Natural killer cell (primary cell): ENCODE data around the gene PLXNA2. TPM values are rescaled to one million over a fixed set of nuclear protein-coding genes. Genes with fewer than 3 reads are reported as not detected.

Source experiments
- ATAC-seq, 3 donors: fragments of 150-1000 bp in 2 of 3; fragments of 200-7000 bp in 1 of 3; cut with Tn5 transposase; 1 replicate in 1 of 3; 2 replicates in 2 of 3; pipeline ENCODE4 v1.10.0; 2021; ENCODE audit warnings: mild to moderate bottlenecking in 2 of 3, moderate library complexity in 2 of 3
- DNase-seq, 2 donors: peaks; one replicate each; pipeline versions ENCODE4 v3.0.0 to v3.0.0-alpha.2; 2013 to 2021; ENCODE audit warnings: mixed read lengths in 1 of 2
- H3K27ac ChIP-seq: one replicate; pipeline ENCODE4 v1.5.1; 2013; ENCODE audit warnings: mild to moderate bottlenecking, low read length
- H3K27me3 ChIP-seq: one replicate; pipeline ENCODE4 v1.6.1; 2013; ENCODE audit warnings: low read length; ENCODE audit not compliant: control insufficient read depth, insufficient read depth
- H3K36me3 ChIP-seq: one replicate; pipeline ENCODE4 v1.6.1; 2013; ENCODE audit warnings: low read length; ENCODE audit not compliant: control insufficient read depth, insufficient read depth
- H3K4me1 ChIP-seq: one replicate; pipeline ENCODE4 v1.6.1; 2013; ENCODE audit warnings: low read length; ENCODE audit not compliant: control insufficient read depth, insufficient read depth
- H3K4me3 ChIP-seq: one replicate; pipeline ENCODE4 v1.5.1; 2013; ENCODE audit warnings: low read length
- H3K9me3 ChIP-seq: one replicate; pipeline ENCODE4 v1.6.1; 2013; ENCODE audit warnings: low read length; ENCODE audit not compliant: control insufficient read depth, insufficient read depth
- H3K27ac Mint-ChIP-seq, 2 donors: one replicate each; pipeline ENCODE4 v1.8.0; 2022; ENCODE audit warnings: mild to moderate bottlenecking in 2 of 2, mixed read lengths in 2 of 2, moderate library complexity in 1 of 2
- H3K27me3 Mint-ChIP-seq, 2 donors: one replicate each; pipeline ENCODE4 v1.8.0; 2022; ENCODE audit warnings: low read depth in 2 of 2, mixed read lengths in 2 of 2
- H3K36me3 Mint-ChIP-seq: one replicate; pipeline ENCODE4 v1.8.0; 2022; ENCODE audit warnings: mixed read lengths
- H3K4me1 Mint-ChIP-seq, 2 donors: one replicate each; pipeline ENCODE4 v1.8.0; 2022; ENCODE audit warnings: mixed read lengths in 2 of 2
- H3K4me3 Mint-ChIP-seq: one replicate; pipeline ENCODE4 v1.8.0; 2022; ENCODE audit warnings: mild to moderate bottlenecking, moderate library complexity, mixed read lengths
- H3K9me3 Mint-ChIP-seq, 2 donors: one replicate each; pipeline ENCODE4 v1.8.0; 2022; ENCODE audit warnings: mixed read lengths in 2 of 2
- CTCF ChIP-seq: fragments of 200-600 bp; IDR thresholded peaks from one replicate; pipeline ENCODE4 v1.8.0; 2022; ENCODE audit warnings: antibody characterized with exemption
- WGBS: methylation state at CpG from one replicate; pipeline ENCODE4 v1.1.7; 2013; ENCODE audit warnings: missing lambda C conversion rate; ENCODE audit not compliant: insufficient coverage; 5-methylcytosine and 5-hydroxymethylcytosine counted together
- intact Hi-C: fragments of 100-400 bp; cut with micrococcal nuclease; formaldehyde crosslinking; loops from one replicate; pipeline ENCODE4 v1.14.2; 2022
- total RNA-seq, 4 donors: library from RNA; stranded (reverse); fragments of 120-200 nt in 1 of 4; gene quantifications; one replicate each; pipeline versions ENCODE4 v1.2.3 to v1.2.4, GENCODE V29; 2013 to 2022

The PLXNA2 gene
- total RNA-seq, 3 donors from 2014 or later (not counting 1 experiment from before 2014, with no cell fraction given), result 2.8 to 8.4 (median 2.8) TPM

GRCh38 chr1:208146650-208147049 lies 97.5 kb downstream of the PLXNA2 start:
- Histone ChIP-seq H3K9me3 (no peaks in the 10 kb centered on the region), H3K4me1 (no peaks in the 10 kb centered on the region), H3K27ac (no peak overlapping the region), H3K36me3 (no peaks in the 10 kb centered on the region), H3K4me3 (no peak overlapping the region), H3K27me3 (no peaks in the 10 kb centered on the region)
- ATAC-seq (no peak), DNase-seq (no peak)
- H3K27me3 Mint-ChIP-seq, result no peaks in the 10 kb centered on the region
- intact Hi-C loops, result no loop called here
- WGBS, result 85% methylated on average over 3 of the region's 3 CpGs
- TF ChIP-seq CTCF, result no peak
- H3K27ac Mint-ChIP-seq, result no peak overlapping the region
- no peaks in the 10 kb centered on the region for H3K36me3 Mint-ChIP-seq
- H3K9me3 Mint-ChIP-seq, result no peaks in the 10 kb centered on the region
- H3K4me1 Mint-ChIP-seq, result no peaks in the 10 kb centered on the region
- no peak overlapping the region for H3K4me3 Mint-ChIP-seq

GRCh38 chr1:208145167-208145566 lies 99.0 kb downstream of the PLXNA2 start:
- Histone ChIP-seq H3K36me3 (no peaks in the 10 kb centered on the region), H3K9me3 (no peaks in the 10 kb centered on the region), H3K4me3 (no peak overlapping the region), H3K27me3 (no peaks in the 10 kb centered on the region), H3K27ac (no peak overlapping the region), H3K4me1 (no peaks in the 10 kb centered on the region)
- no peak for TF ChIP-seq CTCF
- H3K27me3 Mint-ChIP-seq, result no peaks in the 10 kb centered on the region
- DNase-seq (no peak), ATAC-seq (no peak)
- no peaks in the 10 kb centered on the region for H3K4me1 Mint-ChIP-seq
- WGBS, result 77% methylated on average over 3 of the region's 3 CpGs
- H3K4me3 Mint-ChIP-seq, result no peak overlapping the region
- H3K27ac Mint-ChIP-seq, result no peak overlapping the region
- intact Hi-C loops, result no loop called here
- no peaks in the 10 kb centered on the region for H3K9me3 Mint-ChIP-seq
- H3K36me3 Mint-ChIP-seq, result no peaks in the 10 kb centered on the region

- intact Hi-C loops, result no loop called here
- Mint-ChIP-seq H3K36me3 (no peaks in the 10 kb centered on the region), H3K4me3 (no peak overlapping the region), H3K4me1 (no peaks in the 10 kb centered on the region), H3K9me3 (no peaks in the 10 kb centered on the region), H3K27ac (no peak overlapping the region), H3K27me3 (no peaks in the 10 kb centered on the region)
- whole genome bisulfite sequencing, result 87% methylated on average over 5 of the region's 5 CpGs
- Histone ChIP-seq H3K27ac (no peak overlapping the region), H3K36me3 (no peaks in the 10 kb centered on the region), H3K4me3 (no peak overlapping the region), H3K27me3 (no peaks in the 10 kb centered on the region), H3K9me3 (no peaks in the 10 kb centered on the region), H3K4me1 (no peaks in the 10 kb centered on the region)
- ATAC-seq, result no peak
- TF ChIP-seq CTCF, result no peak
- DNase-seq, result no peak
These were observed 101.4 kb downstream of the PLXNA2 start for GRCh38 chr1:208142590-208143382.
